ENCODE data around the gene WNT6.

DNA sequence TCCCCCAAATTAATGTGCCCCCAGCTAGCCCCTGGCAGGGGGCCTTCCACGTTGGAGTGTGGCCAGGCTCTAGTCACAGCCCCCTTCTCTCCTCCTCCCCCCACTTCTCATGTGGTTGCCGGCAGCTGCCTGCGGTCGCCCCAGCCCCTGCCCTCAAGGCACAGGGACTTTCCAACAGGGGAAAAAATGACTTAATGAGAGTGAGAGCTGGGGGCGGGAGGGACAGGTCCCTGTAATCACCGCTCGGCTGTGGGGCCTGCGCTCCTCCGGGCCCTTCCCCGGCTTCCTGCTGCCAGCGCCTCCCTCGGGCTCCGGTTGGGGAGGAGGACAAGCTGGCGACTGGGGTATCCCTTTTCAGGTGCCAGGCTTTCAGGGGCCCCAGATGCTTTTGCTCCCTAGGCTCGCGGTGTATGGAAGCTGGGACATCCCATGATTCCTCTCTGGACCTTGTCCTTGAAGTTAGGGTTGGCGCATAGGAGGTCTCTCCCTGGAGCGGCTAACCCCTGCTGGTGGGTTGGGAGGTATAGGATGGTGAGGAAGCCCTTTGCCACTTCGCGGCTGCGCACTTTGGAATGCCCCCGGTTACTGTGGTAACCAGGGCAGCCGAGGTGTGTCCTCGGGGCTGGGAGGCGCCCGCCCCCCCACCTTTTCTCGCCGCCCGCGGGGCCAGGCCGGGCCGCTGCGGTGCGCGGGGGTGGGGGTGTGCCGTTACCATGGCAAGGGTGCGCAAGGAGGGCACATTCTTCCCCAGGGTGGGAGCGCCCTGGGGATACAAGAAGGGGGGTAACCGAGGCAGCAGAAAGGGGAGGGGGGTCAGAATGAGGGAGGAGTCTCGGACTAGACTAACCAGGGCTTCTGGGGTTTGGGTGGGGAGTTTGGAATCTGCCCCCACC, 37.1 kb downstream of the WNT6 start:
- no peak for TF ChIP-seq CTCF (IDR thresholded peaks at IDR 0.05)
- no peak for TF ChIP-seq POLR2AphosphoS5 (IDR thresholded peaks at IDR 0.05)
- peak; percentile 7 for TF ChIP-seq POLR2A (IDR thresholded peaks at IDR 0.05)

All from prostate gland (tissue), 2 donors.